Ovary (tissue), 3 donors: ENCODE measurements around the gene NEK4.

Experiments
- EP300 ChIP-seq: sonication (generic); formaldehyde crosslinking; IDR thresholded peaks from one replicate; pipeline ENCODE4 v1.6.1; 2017; ENCODE audit warnings: antibody characterized with exemption
- POLR2A ChIP-seq: fragments of 450-650 bp; IDR thresholded peaks from one replicate; pipeline ENCODE4 v1.6.1; 2017; ENCODE audit warnings: antibody characterized with exemption, mild to moderate bottlenecking, moderate library complexity
- TF ChIP-seq, protein P1 (sequence below), 3 donors: fragments of 450-650 bp in 2 of 3; fragments of 200-600 bp in 1 of 3; IDR thresholded peaks; one replicate each; pipeline versions ENCODE4 v1.5.1 to v1.8.0; 2016 to 2022; ENCODE audit warnings: antibody characterized with exemption in 3 of 3, mild to moderate bottlenecking in 1 of 3
- donor health status: DM: no; HTN: no; CAD: no.

DNA sequence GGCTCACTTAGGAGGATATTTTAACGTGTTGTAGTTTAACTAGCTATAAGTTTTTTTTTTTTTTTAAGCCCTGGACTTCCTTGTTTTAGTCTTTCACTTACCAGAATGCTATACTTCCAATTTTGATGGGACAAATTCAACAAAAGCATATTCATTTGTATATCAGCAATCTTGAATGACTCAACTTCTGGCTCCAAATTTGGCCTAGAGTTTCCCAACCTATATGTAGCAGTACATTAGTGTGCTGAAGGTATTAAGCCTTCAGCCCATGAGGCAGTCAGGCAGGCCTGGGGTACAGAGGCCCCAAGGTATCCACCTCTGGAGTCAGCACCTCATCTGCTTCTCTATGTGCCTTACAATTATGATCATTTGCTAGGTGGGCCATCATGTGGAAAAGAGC is 90.9 kb downstream of the NEK4 start:
- TF ChIP-seq, protein P1, sequence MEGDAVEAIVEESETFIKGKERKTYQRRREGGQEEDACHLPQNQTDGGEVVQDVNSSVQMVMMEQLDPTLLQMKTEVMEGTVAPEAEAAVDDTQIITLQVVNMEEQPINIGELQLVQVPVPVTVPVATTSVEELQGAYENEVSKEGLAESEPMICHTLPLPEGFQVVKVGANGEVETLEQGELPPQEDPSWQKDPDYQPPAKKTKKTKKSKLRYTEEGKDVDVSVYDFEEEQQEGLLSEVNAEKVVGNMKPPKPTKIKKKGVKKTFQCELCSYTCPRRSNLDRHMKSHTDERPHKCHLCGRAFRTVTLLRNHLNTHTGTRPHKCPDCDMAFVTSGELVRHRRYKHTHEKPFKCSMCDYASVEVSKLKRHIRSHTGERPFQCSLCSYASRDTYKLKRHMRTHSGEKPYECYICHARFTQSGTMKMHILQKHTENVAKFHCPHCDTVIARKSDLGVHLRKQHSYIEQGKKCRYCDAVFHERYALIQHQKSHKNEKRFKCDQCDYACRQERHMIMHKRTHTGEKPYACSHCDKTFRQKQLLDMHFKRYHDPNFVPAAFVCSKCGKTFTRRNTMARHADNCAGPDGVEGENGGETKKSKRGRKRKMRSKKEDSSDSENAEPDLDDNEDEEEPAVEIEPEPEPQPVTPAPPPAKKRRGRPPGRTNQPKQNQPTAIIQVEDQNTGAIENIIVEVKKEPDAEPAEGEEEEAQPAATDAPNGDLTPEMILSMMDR (IDR thresholded peaks at IDR 0.05), result no peak
- TF ChIP-seq POLR2A (no peak), EP300 (no peak)
